NT2/D1 (cell line): ENCODE data around the gene MPPE1.

Experiments
- DNase-seq: peaks from one replicate; pipeline ENCODE4 v3.0.0-alpha.2; 2011; ENCODE audit warnings: low read depth, low spot score
- H3K27me3 ChIP-seq: 2 replicates; pipeline ENCODE4 v1.6.0; 2011; ENCODE audit warnings: mild to moderate bottlenecking; ENCODE audit not compliant: insufficient read length, insufficient read depth
- H3K36me3 ChIP-seq: 2 replicates; pipeline ENCODE4 v1.6.1; 2011; ENCODE audit warnings: mild to moderate bottlenecking, low read length, mixed read lengths; ENCODE audit not compliant: insufficient read depth, insufficient read length
- H3K4me1 ChIP-seq: 2 replicates; pipeline ENCODE4 v1.5.1; 2011; ENCODE audit not compliant: insufficient read depth, insufficient read length
- H3K4me3 ChIP-seq: 2 replicates; pipeline ENCODE4 v1.5.1; 2011; ENCODE audit warnings: low read depth; ENCODE audit not compliant: insufficient read length
- H3K9ac ChIP-seq: 2 replicates; pipeline ENCODE4 v1.6.0; 2011; ENCODE audit warnings: low read depth; ENCODE audit not compliant: insufficient read length
- H3K9me3 ChIP-seq: 2 replicates; pipeline ENCODE4 v1.5.1; 2011; ENCODE audit warnings: mild to moderate bottlenecking, low read length; ENCODE audit not compliant: insufficient read depth
- SUZ12 ChIP-seq: IDR thresholded peaks from 2 replicates; pipeline ENCODE4 v1.6.1; 2011; ENCODE audit not compliant: insufficient read length, insufficient read depth; ENCODE audit errors: extremely low read depth
- YY1 ChIP-seq: IDR thresholded peaks from 2 replicates; pipeline ENCODE4 v1.6.1; 2011; ENCODE audit not compliant: insufficient read length, insufficient read depth
- ZNF274 ChIP-seq: IDR thresholded peaks from 2 replicates; pipeline ENCODE4 v1.6.1; 2011; ENCODE audit warnings: mild to moderate bottlenecking, low read depth, low read length

The MPPE1 gene

GRCh38 chr18:11866329-11866728 lies 41.8 kb downstream of the MPPE1 start:
- Histone ChIP-seq H3K4me1 (no peaks in the 10 kb centered on the region), H3K36me3 (peaks cover 6% of the 10 kb centered on the region), H3K4me3 (no peak overlapping the region), H3K9ac (no peak overlapping the region), H3K27me3 (no peaks in the 10 kb centered on the region), H3K9me3 (no peaks in the 10 kb centered on the region)
- no peak for DNase-seq
- TF ChIP-seq ZNF274 (no peak), SUZ12 (no peak), YY1 (no peak)

- Histone ChIP-seq H3K9ac (no peak overlapping the region), H3K4me1 (no peaks in the 10 kb centered on the region), H3K9me3 (no peaks in the 10 kb centered on the region), H3K27me3 (no peaks in the 10 kb centered on the region), H3K4me3 (no peak overlapping the region), H3K36me3 (peaks cover 6% of the 10 kb centered on the region)
- DNase-seq = no peak
- TF ChIP-seq YY1 (no peak), ZNF274 (no peak), SUZ12 (no peak)
Observed at GRCh38 chr18:11865071-11865470, 43.0 kb downstream of the MPPE1 start.

- Histone ChIP-seq H3K4me1 (no peaks in the 10 kb centered on the region), H3K4me3 (no peak overlapping the region), H3K27me3 (no peaks in the 10 kb centered on the region), H3K9me3 (no peaks in the 10 kb centered on the region), H3K36me3 (peaks cover 6% of the 10 kb centered on the region), H3K9ac (no peak overlapping the region)
- DNase-seq = no peak
- no peak for TF ChIP-seq YY1
- TF ChIP-seq ZNF274 = no peak
- no peak for TF ChIP-seq SUZ12
Observed at GRCh38 chr18:11864471-11864870, 43.6 kb downstream of the MPPE1 start.

GRCh38 chr18:11862468-11863137 lies 45.5 kb downstream of the MPPE1 start:
- no peaks in the 10 kb centered on the region for H3K27me3 ChIP-seq
- H3K4me1 ChIP-seq = no peaks in the 10 kb centered on the region
- TF ChIP-seq YY1 = no peak
- TF ChIP-seq SUZ12 = no peak
- no peak for TF ChIP-seq ZNF274
- no peak overlapping the region for H3K4me3 ChIP-seq
- no peak for DNase-seq
- peaks cover 2% of the 10 kb centered on the region for H3K36me3 ChIP-seq
- H3K9me3 ChIP-seq = no peaks in the 10 kb centered on the region
- no peak overlapping the region for H3K9ac ChIP-seq

- no peak for DNase-seq
- Histone ChIP-seq H3K27me3 (no peaks in the 10 kb centered on the region), H3K9ac (no peak overlapping the region), H3K36me3 (no peaks in the 10 kb centered on the region), H3K4me1 (no peaks in the 10 kb centered on the region), H3K9me3 (no peaks in the 10 kb centered on the region), H3K4me3 (no peak overlapping the region)
- TF ChIP-seq YY1 (no peak), SUZ12 (no peak)
Observed at GRCh38 chr18:11861583-11862288, 46.4 kb downstream of the MPPE1 start.

- H3K27me3 ChIP-seq = no peaks in the 10 kb centered on the region
- no peaks in the 10 kb centered on the region for H3K4me1 ChIP-seq
- no peaks in the 10 kb centered on the region for H3K36me3 ChIP-seq
- no peak for DNase-seq
- TF ChIP-seq ZNF274 (no peak), SUZ12 (no peak), YY1 (no peak)
- no peaks in the 10 kb centered on the region for H3K9me3 ChIP-seq
- H3K4me3 ChIP-seq = no peak overlapping the region
- H3K9ac ChIP-seq = no peak overlapping the region
Observed at GRCh38 chr18:11860594-11861450, 47.3 kb downstream of the MPPE1 start.

GRCh38 chr18:11859903-11860407 lies 48.2 kb downstream of the MPPE1 start:
- Histone ChIP-seq H3K9me3 (no peaks in the 10 kb centered on the region), H3K9ac (no peak overlapping the region), H3K27me3 (no peaks in the 10 kb centered on the region), H3K4me1 (no peaks in the 10 kb centered on the region), H3K4me3 (no peak overlapping the region), H3K36me3 (peaks cover under 1% of the 10 kb centered on the region)
- no peak for DNase-seq
- no peak for TF ChIP-seq YY1
- TF ChIP-seq SUZ12 = no peak
- no peak for TF ChIP-seq ZNF274
